Neural cell (in vitro differentiated cells): Measurements from ENCODE around the gene VAV3. TPM values are rescaled to one million over a fixed set of nuclear protein-coding genes. Genes with fewer than 3 reads are reported as not detected.

Experiments used
- H2AFZ ChIP-seq: fragments of 200-600, 300-800 bp; sonication (generic), shearing (Covaris generic); 2 replicates; pipeline ENCODE4 v1.6.0; 2014; ENCODE audit warnings: low read depth, mild to moderate bottlenecking, antibody characterized with exemption, low read length, moderate library complexity
- H3F3A ChIP-seq: fragments of 200-600 bp; shearing (Covaris generic); 2 replicates; pipeline ENCODE4 v1.6.1; 2016; ENCODE audit warnings: mild to moderate bottlenecking, moderate library complexity, mixed read lengths, antibody characterized with exemption, low read length; ENCODE audit not compliant: insufficient read depth, poor library complexity, severe bottlenecking
- H3K27ac ChIP-seq: fragments of 200-600, 300-800 bp; sonication (generic), shearing (Covaris generic); 2 replicates; pipeline ENCODE4 v1.5.1; 2014; ENCODE audit warnings: mild to moderate bottlenecking, low read length, moderate library complexity
- H3K27me3 ChIP-seq: fragments of 300-800, 200-600 bp; sonication (generic), shearing (Covaris generic); 2 replicates; pipeline ENCODE4 v1.6.0; 2014; ENCODE audit warnings: mild to moderate bottlenecking, low read depth, low read length, moderate library complexity; ENCODE audit not compliant: insufficient read depth
- H3K36me3 ChIP-seq: fragments of 300-800, 200-600 bp; sonication (generic), shearing (Covaris generic); 2 replicates; pipeline ENCODE4 v1.5.1; 2014; ENCODE audit warnings: mild to moderate bottlenecking, antibody characterized with exemption, low read length, moderate library complexity; ENCODE audit not compliant: insufficient read depth
- H3K4me2 ChIP-seq: fragments of 300-800, 200-600 bp; sonication (generic), shearing (Covaris generic); 2 replicates; pipeline ENCODE4 v1.6.0; 2014; ENCODE audit warnings: mild to moderate bottlenecking, low read length
- H3K4me3 ChIP-seq: fragments of 300-800, 200-600 bp; sonication (generic), shearing (Covaris generic); 2 replicates; pipeline ENCODE4 v1.5.1; 2014; ENCODE audit warnings: mild to moderate bottlenecking, low read length, moderate library complexity
- H3K79me2 ChIP-seq: fragments of 200-600 bp; shearing (Covaris generic); replicated peaks from 2 replicates; pipeline ENCODE4 v1.6.0; 2014; ENCODE audit warnings: mild to moderate bottlenecking, low read length, moderate library complexity; ENCODE audit not compliant: insufficient read depth
- H3K9ac ChIP-seq: fragments of 300-800, 200-600 bp; sonication (generic), shearing (Covaris generic); 2 replicates; pipeline ENCODE4 v1.6.1; 2016; ENCODE audit warnings: mild to moderate bottlenecking, low read length, mixed read lengths
- H3K9me2 ChIP-seq: fragments of 200-600 bp; shearing (Covaris generic); 2 replicates; pipeline ENCODE4 v1.6.1; 2016; ENCODE audit warnings: mild to moderate bottlenecking, low read length, mixed read lengths; ENCODE audit not compliant: insufficient read depth
- H3K9me3 ChIP-seq: fragments of 200-600, 300-800 bp; sonication (generic), shearing (Covaris generic); 2 replicates; pipeline ENCODE4 v1.6.1; 2016; ENCODE audit warnings: mild to moderate bottlenecking, mixed run types, low read length, moderate library complexity, mixed read lengths
- H4K20me1 ChIP-seq: fragments of 200-600 bp; shearing (Covaris generic); 2 replicates; pipeline ENCODE4 v1.6.1; 2016; ENCODE audit warnings: mild to moderate bottlenecking, mixed run types; ENCODE audit not compliant: insufficient read depth
- EP300 ChIP-seq: fragments of 450-650 bp; conservative IDR thresholded peaks from 2 replicates; pipeline ENCODE4 v1.6.1; 2014; ENCODE audit warnings: antibody characterized with exemption, mild to moderate bottlenecking, moderate library complexity; ENCODE audit not compliant: poor library complexity, severe bottlenecking
- EZH2 ChIP-seq: fragments of 200-600, 300-800 bp; shearing (Covaris generic), sonication (generic); IDR thresholded peaks from 2 replicates; pipeline ENCODE4 v1.6.1; 2014; ENCODE audit warnings: antibody characterized with exemption, low read length, borderline replicate concordance, mild to moderate bottlenecking; ENCODE audit not compliant: insufficient read depth, poor library complexity, severe bottlenecking
- MXI1 ChIP-seq: fragments of 450-650 bp; conservative IDR thresholded peaks from 2 replicates; pipeline ENCODE4 v1.6.1; 2014; ENCODE audit warnings: antibody characterized with exemption, mild to moderate bottlenecking; ENCODE audit not compliant: poor library complexity, severe bottlenecking
- POLR2AphosphoS5 ChIP-seq: IDR thresholded peaks from 2 replicates; pipeline ENCODE4 v1.6.1; 2012
- RAD21 ChIP-seq: fragments of 450-650 bp; conservative IDR thresholded peaks from 2 replicates; pipeline ENCODE4 v1.6.1; 2014; ENCODE audit warnings: antibody characterized with exemption, mild to moderate bottlenecking, moderate library complexity
- SMC3 ChIP-seq: fragments of 450-650 bp; conservative IDR thresholded peaks from 2 replicates; pipeline ENCODE4 v1.6.1; 2014; ENCODE audit warnings: antibody characterized with exemption, mild to moderate bottlenecking, moderate library complexity; ENCODE audit not compliant: poor library complexity
- TAF1 ChIP-seq: IDR thresholded peaks from 2 replicates; pipeline ENCODE4 v1.6.1; 2012; ENCODE audit warnings: low read depth
- polyA plus RNA-seq: library from polyadenylated mRNA; depleted of rRNA; stranded (reverse); fragments of >200 nt; gene quantifications from 2 replicates; pipeline ENCODE4 v1.2.3, GENCODE V29; 2014
- TF ChIP-seq, protein P1 (sequence below): fragments of 450-650 bp; IDR thresholded peaks from 2 replicates; pipeline ENCODE4 v1.5.1; 2014; ENCODE audit warnings: antibody characterized with exemption, mild to moderate bottlenecking, moderate library complexity; ENCODE audit not compliant: poor library complexity, severe bottlenecking
- TF ChIP-seq, protein P2 (sequence below): IDR thresholded peaks from 2 replicates; pipeline ENCODE4 v1.6.1; 2012; ENCODE audit warnings: borderline replicate concordance

VAV3 gene
- polyA plus RNA-seq, 1 donor from 2014 or later, result 7.6 TPM

DNA sequence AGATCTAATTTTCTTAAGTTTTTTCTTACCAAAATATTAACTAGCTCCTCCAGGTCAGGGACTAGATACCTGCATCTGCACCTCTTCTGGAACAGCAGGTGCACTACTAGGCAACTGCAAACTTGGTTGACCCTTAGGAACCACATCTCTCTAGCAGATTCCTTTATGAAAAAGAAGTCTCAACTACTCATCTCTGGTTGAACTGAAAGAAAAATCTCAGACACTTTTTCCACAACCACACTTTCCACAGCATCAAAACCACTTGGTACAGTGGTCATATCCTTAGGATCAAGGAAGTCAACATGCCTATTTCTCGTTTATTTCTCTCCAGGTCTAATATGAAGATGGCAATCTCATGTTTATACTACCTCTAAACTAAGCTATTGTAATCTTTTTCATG, 52.3 kb downstream of the VAV3 start:
- no peaks in the 10 kb centered on the region for H3K9me3 ChIP-seq
- H2AFZ ChIP-seq, result no peak overlapping the region
- H3K9ac ChIP-seq, result no peak overlapping the region
- no peaks in the 10 kb centered on the region for H3K36me3 ChIP-seq
- no peaks in the 10 kb centered on the region for H3F3A ChIP-seq
- H3K27ac ChIP-seq, result no peak overlapping the region
- TF ChIP-seq EP300 (no peak), RAD21 (no peak), MXI1 (no peak), POLR2AphosphoS5 (no peak), EZH2 (no peak), SMC3 (no peak), TAF1 (no peak)
- TF ChIP-seq, protein P1, sequence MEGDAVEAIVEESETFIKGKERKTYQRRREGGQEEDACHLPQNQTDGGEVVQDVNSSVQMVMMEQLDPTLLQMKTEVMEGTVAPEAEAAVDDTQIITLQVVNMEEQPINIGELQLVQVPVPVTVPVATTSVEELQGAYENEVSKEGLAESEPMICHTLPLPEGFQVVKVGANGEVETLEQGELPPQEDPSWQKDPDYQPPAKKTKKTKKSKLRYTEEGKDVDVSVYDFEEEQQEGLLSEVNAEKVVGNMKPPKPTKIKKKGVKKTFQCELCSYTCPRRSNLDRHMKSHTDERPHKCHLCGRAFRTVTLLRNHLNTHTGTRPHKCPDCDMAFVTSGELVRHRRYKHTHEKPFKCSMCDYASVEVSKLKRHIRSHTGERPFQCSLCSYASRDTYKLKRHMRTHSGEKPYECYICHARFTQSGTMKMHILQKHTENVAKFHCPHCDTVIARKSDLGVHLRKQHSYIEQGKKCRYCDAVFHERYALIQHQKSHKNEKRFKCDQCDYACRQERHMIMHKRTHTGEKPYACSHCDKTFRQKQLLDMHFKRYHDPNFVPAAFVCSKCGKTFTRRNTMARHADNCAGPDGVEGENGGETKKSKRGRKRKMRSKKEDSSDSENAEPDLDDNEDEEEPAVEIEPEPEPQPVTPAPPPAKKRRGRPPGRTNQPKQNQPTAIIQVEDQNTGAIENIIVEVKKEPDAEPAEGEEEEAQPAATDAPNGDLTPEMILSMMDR, result no peak
- TF ChIP-seq, protein P2, sequence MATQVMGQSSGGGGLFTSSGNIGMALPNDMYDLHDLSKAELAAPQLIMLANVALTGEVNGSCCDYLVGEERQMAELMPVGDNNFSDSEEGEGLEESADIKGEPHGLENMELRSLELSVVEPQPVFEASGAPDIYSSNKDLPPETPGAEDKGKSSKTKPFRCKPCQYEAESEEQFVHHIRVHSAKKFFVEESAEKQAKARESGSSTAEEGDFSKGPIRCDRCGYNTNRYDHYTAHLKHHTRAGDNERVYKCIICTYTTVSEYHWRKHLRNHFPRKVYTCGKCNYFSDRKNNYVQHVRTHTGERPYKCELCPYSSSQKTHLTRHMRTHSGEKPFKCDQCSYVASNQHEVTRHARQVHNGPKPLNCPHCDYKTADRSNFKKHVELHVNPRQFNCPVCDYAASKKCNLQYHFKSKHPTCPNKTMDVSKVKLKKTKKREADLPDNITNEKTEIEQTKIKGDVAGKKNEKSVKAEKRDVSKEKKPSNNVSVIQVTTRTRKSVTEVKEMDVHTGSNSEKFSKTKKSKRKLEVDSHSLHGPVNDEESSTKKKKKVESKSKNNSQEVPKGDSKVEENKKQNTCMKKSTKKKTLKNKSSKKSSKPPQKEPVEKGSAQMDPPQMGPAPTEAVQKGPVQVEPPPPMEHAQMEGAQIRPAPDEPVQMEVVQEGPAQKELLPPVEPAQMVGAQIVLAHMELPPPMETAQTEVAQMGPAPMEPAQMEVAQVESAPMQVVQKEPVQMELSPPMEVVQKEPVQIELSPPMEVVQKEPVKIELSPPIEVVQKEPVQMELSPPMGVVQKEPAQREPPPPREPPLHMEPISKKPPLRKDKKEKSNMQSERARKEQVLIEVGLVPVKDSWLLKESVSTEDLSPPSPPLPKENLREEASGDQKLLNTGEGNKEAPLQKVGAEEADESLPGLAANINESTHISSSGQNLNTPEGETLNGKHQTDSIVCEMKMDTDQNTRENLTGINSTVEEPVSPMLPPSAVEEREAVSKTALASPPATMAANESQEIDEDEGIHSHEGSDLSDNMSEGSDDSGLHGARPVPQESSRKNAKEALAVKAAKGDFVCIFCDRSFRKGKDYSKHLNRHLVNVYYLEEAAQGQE, result no peak
- H3K4me2 ChIP-seq, result no peak overlapping the region
- H3K27me3 ChIP-seq, result no peaks in the 10 kb centered on the region
- no peaks in the 10 kb centered on the region for H3K79me2 ChIP-seq
- H3K4me3 ChIP-seq, result no peak overlapping the region
- H3K9me2 ChIP-seq, result no peaks in the 10 kb centered on the region
- H4K20me1 ChIP-seq, result no peaks in the 10 kb centered on the region

DNA sequence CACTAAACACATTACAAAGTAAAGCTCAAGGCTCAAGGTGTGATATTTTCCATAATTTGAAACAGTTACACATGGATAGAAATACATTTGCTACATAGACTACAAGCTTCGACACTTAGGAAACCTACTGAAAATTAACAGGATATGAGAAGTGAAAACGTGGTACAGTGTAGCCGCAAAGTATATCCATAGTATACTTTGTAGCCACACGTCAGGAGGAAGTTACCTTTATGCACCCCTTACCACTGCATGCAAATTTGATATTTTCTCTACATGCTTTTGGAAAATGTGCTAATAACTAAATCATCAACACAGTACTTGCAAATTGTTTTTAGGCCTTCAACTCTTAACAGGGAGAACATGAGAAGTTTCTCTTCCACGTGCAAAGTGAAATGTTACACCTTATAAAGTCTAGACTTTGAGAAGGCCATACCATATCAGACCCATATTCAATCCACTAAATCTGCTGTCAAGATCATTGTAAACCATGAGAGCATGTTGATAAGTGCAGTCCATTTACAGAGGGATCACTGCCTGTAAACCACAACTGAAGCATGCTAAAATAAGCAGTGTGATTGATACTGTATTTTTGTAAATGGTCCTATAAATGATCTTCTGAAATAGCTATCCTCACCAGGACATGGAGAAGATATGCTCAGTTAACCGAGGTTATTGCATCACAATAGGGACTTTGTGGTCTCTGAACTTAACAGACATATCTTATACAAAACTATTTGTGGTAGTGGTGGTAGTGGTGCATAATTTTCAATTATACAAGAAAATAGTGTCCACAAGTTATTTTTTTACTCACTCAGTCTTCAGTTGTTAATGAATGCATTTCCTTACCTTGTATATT, 64.7 kb downstream of the VAV3 start:
- Histone ChIP-seq H3K27ac (no peak overlapping the region), H3K9ac (no peak overlapping the region), H4K20me1 (no peaks in the 10 kb centered on the region), H3K4me3 (no peak overlapping the region), H2AFZ (no peak overlapping the region), H3K79me2 (no peaks in the 10 kb centered on the region), H3K9me3 (no peaks in the 10 kb centered on the region), H3K9me2 (no peaks in the 10 kb centered on the region), H3K27me3 (no peaks in the 10 kb centered on the region), H3K4me2 (no peak overlapping the region), H3K36me3 (no peaks in the 10 kb centered on the region), H3F3A (no peaks in the 10 kb centered on the region)
- no peak for TF ChIP-seq SMC3
- TF ChIP-seq MXI1, result no peak
- no peak for TF ChIP-seq EZH2
- no peak for TF ChIP-seq POLR2AphosphoS5
- TF ChIP-seq, protein P2, result no peak
- TF ChIP-seq, protein P1, result no peak
- TF ChIP-seq TAF1, result no peak
- no peak for TF ChIP-seq EP300
- no peak for TF ChIP-seq RAD21
